ENCODE measurements around the gene TEX52. TPM values are rescaled to one million over a fixed set of nuclear protein-coding genes. Genes with fewer than 3 reads are reported as not detected.

Gene TEX52
- total and polyA plus RNA-seq, 4 donors, result not detected

DNA sequence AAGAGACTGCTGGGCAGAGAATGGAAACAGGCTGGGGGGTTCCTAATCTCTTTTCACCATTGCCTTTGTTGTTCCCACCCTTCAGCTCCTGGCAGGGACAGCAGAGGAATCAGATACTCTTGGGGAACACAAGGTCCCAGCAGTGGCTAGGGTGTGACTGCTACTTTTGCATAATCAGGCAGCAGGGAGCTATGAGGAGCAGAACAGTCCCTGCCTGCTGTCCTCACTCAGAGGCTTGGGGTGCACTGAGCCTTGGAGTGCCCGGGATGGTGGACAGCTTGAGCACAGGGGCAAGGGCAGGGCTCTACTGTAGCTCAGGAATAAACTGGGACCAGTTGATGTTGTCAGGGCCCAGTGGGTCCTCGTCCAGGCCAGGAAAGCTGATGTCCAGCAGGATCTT is 1.5 kb upstream of the TEX52 start:
- no peak overlapping the region for H3K4me3 ChIP-seq (ENCODE audit: low read depth in 1 of 3, low read length in 3 of 3)
- H3K27ac ChIP-seq (ENCODE audit: low read depth in 1 of 2, low read length in 2 of 2), result no peak overlapping the region
- no peak for DNase-seq (ENCODE audit: low spot score)
- TF ChIP-seq FOXA1 (IDR thresholded peaks at IDR 0.05) (no peak), YY1 (IDR thresholded peaks at IDR 0.05) (no peak)
- no peaks in the 10 kb centered on the region for H3K9me3 ChIP-seq (ENCODE audit: control insufficient read depth in 4 of 4, low read length in 3 of 4)
- WGBS, result 91% methylated on average over 2 of the region's 2 CpGs
- no peak overlapping the region for H3K9ac ChIP-seq (ENCODE audit: low read depth in 1 of 2, low read length in 2 of 2)
- H3K27me3 ChIP-seq (ENCODE audit: control insufficient read depth in 4 of 4, insufficient read depth in 4 of 4, low read length in 3 of 4), result no peaks in the 10 kb centered on the region
- peaks cover 0 to 4% (median 2%) of the 10 kb centered on the region in 4 donors for H3K36me3 ChIP-seq (ENCODE audit: control insufficient read depth in 4 of 4, insufficient read depth in 3 of 4, low read depth in 1 of 4, low read length in 3 of 4)
- H3K4me1 ChIP-seq (ENCODE audit: control insufficient read depth in 4 of 4, insufficient read depth in 4 of 4, low read length in 3 of 4), result no peaks in the 10 kb centered on the region

DNA sequence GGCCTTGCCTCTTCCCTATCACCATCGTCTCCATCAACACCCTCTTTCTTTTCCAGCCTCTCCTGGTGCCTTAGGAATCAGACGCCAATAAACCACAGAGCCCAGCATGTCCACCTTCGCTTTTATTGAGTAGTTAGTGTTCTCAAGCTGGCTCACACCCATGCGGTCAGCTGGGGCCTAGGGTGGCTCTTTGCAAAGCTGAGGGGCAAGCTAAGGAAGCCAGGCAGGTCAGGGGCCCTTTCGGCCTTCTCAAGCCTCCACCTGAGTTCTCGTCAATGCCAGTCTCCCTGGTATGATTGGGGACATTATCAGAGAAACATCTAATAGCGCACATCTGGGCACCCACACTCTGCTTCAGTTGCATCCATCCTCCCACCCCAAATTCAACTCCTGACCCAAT is 737 bp upstream of the TEX52 start:
- Histone ChIP-seq H3K9me3 (ENCODE audit: control insufficient read depth in 4 of 4, low read length in 3 of 4) (no peaks in the 10 kb centered on the region), H3K36me3 (ENCODE audit: control insufficient read depth in 4 of 4, insufficient read depth in 3 of 4, low read depth in 1 of 4, low read length in 3 of 4) (peaks cover 0 to 4% (median 2%) of the 10 kb centered on the region in 4 donors), H3K27me3 (ENCODE audit: control insufficient read depth in 4 of 4, insufficient read depth in 4 of 4, low read length in 3 of 4) (no peaks in the 10 kb centered on the region), H3K27ac (ENCODE audit: low read depth in 1 of 2, low read length in 2 of 2) (no peak overlapping the region), H3K4me3 (ENCODE audit: low read depth in 1 of 3, low read length in 3 of 3) (no peak overlapping the region), H3K9ac (ENCODE audit: low read depth in 1 of 2, low read length in 2 of 2) (no peak overlapping the region), H3K4me1 (ENCODE audit: control insufficient read depth in 4 of 4, insufficient read depth in 4 of 4, low read length in 3 of 4) (no peaks in the 10 kb centered on the region)
- DNase-seq (ENCODE audit: low spot score), result no peak
- TF ChIP-seq YY1 (IDR thresholded peaks at IDR 0.05) (no peak), JUND (IDR thresholded peaks at IDR 0.05) (no peak), RAD21 (IDR thresholded peaks at IDR 0.05) (no peak), FOXA2 (IDR thresholded peaks at IDR 0.05) (no peak), SP1 (IDR thresholded peaks at IDR 0.05) (no peak), HNF4A (conservative IDR thresholded peaks at IDR 0.05) (no peak), FOXA1 (IDR thresholded peaks at IDR 0.05) (no peak), RXRA (IDR thresholded peaks at IDR 0.05) (no peak), NR2F2 (IDR thresholded peaks at IDR 0.05) (no peak)
- TF ChIP-seq, protein P1, sequence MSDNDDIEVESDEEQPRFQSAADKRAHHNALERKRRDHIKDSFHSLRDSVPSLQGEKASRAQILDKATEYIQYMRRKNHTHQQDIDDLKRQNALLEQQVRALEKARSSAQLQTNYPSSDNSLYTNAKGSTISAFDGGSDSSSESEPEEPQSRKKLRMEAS (IDR thresholded peaks at IDR 0.05), result no peak
- TF ChIP-seq, protein P2, sequence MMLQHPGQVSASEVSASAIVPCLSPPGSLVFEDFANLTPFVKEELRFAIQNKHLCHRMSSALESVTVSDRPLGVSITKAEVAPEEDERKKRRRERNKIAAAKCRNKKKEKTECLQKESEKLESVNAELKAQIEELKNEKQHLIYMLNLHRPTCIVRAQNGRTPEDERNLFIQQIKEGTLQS (IDR thresholded peaks at IDR 0.05), result no peak
- TF ChIP-seq, protein P3, sequence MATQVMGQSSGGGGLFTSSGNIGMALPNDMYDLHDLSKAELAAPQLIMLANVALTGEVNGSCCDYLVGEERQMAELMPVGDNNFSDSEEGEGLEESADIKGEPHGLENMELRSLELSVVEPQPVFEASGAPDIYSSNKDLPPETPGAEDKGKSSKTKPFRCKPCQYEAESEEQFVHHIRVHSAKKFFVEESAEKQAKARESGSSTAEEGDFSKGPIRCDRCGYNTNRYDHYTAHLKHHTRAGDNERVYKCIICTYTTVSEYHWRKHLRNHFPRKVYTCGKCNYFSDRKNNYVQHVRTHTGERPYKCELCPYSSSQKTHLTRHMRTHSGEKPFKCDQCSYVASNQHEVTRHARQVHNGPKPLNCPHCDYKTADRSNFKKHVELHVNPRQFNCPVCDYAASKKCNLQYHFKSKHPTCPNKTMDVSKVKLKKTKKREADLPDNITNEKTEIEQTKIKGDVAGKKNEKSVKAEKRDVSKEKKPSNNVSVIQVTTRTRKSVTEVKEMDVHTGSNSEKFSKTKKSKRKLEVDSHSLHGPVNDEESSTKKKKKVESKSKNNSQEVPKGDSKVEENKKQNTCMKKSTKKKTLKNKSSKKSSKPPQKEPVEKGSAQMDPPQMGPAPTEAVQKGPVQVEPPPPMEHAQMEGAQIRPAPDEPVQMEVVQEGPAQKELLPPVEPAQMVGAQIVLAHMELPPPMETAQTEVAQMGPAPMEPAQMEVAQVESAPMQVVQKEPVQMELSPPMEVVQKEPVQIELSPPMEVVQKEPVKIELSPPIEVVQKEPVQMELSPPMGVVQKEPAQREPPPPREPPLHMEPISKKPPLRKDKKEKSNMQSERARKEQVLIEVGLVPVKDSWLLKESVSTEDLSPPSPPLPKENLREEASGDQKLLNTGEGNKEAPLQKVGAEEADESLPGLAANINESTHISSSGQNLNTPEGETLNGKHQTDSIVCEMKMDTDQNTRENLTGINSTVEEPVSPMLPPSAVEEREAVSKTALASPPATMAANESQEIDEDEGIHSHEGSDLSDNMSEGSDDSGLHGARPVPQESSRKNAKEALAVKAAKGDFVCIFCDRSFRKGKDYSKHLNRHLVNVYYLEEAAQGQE (IDR thresholded peaks at IDR 0.05), result no peak
- WGBS, result 96% methylated on average over 7 of the region's 7 CpGs

DNA sequence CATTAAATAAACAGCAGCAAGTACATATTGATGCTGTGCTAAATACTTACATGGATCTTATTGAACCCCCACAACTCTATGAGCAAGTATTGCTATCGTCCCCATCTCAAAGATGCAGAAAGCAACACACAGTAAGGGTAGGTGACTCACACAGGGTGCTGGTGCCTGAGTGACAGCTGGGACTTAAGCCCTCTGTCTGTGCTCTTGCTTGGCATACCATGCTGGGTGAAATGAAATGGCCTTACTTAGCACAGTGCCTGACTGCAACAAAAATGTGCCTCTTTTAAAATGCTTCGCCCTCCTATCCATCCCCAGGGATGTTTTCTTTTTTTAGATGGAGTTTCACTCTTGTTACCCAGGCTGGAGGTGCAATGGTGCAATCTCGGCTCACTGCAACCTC is 788 bp downstream of the TEX52 start:
- no peak for TF ChIP-seq GABPA (IDR thresholded peaks at IDR 0.05 in 1 of 2, conservative IDR thresholded peaks at IDR 0.05 in 1 of 2)
- TF ChIP-seq HNF4A (conservative IDR thresholded peaks at IDR 0.05), result no peak
- H3K27me3 ChIP-seq (ENCODE audit: control insufficient read depth in 4 of 4, insufficient read depth in 4 of 4, low read length in 3 of 4), result no peaks in the 10 kb centered on the region
- DNase-seq (ENCODE audit: low spot score), result no peak
- peaks cover 0 to 4% (median 2%) of the 10 kb centered on the region in 4 donors for H3K36me3 ChIP-seq (ENCODE audit: control insufficient read depth in 4 of 4, insufficient read depth in 3 of 4, low read depth in 1 of 4, low read length in 3 of 4)
- H3K4me3 ChIP-seq (ENCODE audit: low read depth in 1 of 3, low read length in 3 of 3), result no peak overlapping the region
- no peaks in the 10 kb centered on the region for H3K4me1 ChIP-seq (ENCODE audit: control insufficient read depth in 4 of 4, insufficient read depth in 4 of 4, low read length in 3 of 4)
- H3K27ac ChIP-seq (ENCODE audit: low read depth in 1 of 2, low read length in 2 of 2), result no peak overlapping the region
- H3K9ac ChIP-seq (ENCODE audit: low read depth in 1 of 2, low read length in 2 of 2), result no peak overlapping the region
- 93% methylated on average over 3 of the region's 3 CpGs for WGBS
- H3K9me3 ChIP-seq (ENCODE audit: control insufficient read depth in 4 of 4, low read length in 3 of 4), result no peaks in the 10 kb centered on the region

All from liver (tissue), 9 donors.